Fibroblast of upper back skin (primary cell): Measurements from ENCODE around the gene FAM83D.
A peak's percentile ranks its signal among the peaks of the same experiment; 100 is the strongest.

Source experiments
- DNase-seq: peaks from one replicate; pipeline ENCODE4 v3.0.0-alpha.2; 2013

Gene FAM83D

GRCh38 chr20:38926142-38926933 lies at the start of gene FAM83D:
FAM83D (plus strand) TSS chr20:38926417; CDS start chr20:38926443, 26 bp downstream.
- DNase-seq: peak; percentile 98

GRCh38 chr20:38877483-38877882 lies 48.7 kb upstream of the FAM83D start:
- no peak for DNase-seq

GRCh38 chr20:38878866-38879265 lies 47.4 kb upstream of the FAM83D start:
- DNase-seq: peak; percentile 39

- no peak for DNase-seq
Measured at GRCh38 chr20:38880952-38881735, 45.1 kb upstream of the FAM83D start.

GRCh38 chr20:38881806-38882440 lies 44.3 kb upstream of the FAM83D start:
- DNase-seq: no peak

- no peak for DNase-seq
Measured at GRCh38 chr20:38882600-38882999, 43.6 kb upstream of the FAM83D start.

- no peak for DNase-seq
Measured at GRCh38 chr20:38883081-38883980, 42.9 kb upstream of the FAM83D start.

- DNase-seq: no peak
Measured at GRCh38 chr20:38883981-38884733, 42.1 kb upstream of the FAM83D start.

GRCh38 chr20:38885357-38885756 lies 40.9 kb upstream of the FAM83D start:
- DNase-seq: no peak

GRCh38 chr20:38888059-38888831 lies 38.0 kb upstream of the FAM83D start:
- DNase-seq: no peak

GRCh38 chr20:38889050-38889449 lies 37.2 kb upstream of the FAM83D start:
- DNase-seq: no peak

- DNase-seq: no peak
Measured at GRCh38 chr20:38889792-38890496, 36.3 kb upstream of the FAM83D start.

- no peak for DNase-seq
Measured at GRCh38 chr20:38890497-38890818, 35.8 kb upstream of the FAM83D start.

GRCh38 chr20:38892091-38892981 lies 33.9 kb upstream of the FAM83D start:
- DNase-seq: no peak

- DNase-seq: no peak
Measured at GRCh38 chr20:38893056-38893564, 33.1 kb upstream of the FAM83D start.

GRCh38 chr20:38893565-38894090 lies 32.6 kb upstream of the FAM83D start:
- DNase-seq: peak; percentile 24

GRCh38 chr20:38894091-38894847 lies 31.9 kb upstream of the FAM83D start:
- no peak for DNase-seq
